ENCODE results near the gene MEGF9. TPM values are rescaled to one million over a fixed set of nuclear protein-coding genes. Genes with fewer than 3 reads are reported as not detected.
"Not testable (repeated sequence)": the region's sequence is repeated elsewhere in the genome, so short reads cannot be mapped to it uniquely, and the experiment has no call there.

MEGF9 gene
- total RNA-seq, 1 experiment from 2014 or later = 12.2 TPM

DNA sequence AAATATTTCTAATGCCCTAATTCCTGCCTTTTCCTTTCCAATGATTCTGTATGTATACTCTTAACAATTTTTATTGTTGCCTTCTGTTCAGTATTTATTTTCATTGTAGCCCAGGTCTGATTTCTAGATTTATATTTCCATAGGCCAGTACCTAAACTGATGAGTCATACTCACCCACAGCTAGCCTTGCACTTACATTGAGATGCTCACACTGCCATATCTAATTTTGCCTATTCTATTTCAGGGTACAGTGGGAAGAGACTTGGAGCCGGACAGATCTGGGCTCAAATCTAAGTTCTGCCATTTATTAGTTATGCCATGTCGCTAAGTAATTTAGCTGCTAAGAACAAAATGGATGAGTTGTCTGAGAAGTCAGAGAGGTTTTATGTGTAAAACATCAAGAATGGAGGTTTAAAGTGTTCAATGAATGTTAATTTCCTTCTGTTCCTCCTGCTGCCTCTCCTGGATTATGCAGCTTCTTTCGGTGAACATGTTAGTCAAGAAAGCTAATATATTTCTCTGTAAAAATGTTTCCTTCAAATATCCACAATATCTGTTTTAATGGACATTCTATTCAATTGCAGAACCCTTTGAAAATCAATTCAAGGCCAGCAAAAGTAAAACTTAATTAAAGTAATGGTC, 72.0 kb downstream of the MEGF9 start:
- Histone ChIP-seq H3K27ac (ENCODE audit: low read depth, low read length, poor library complexity, severe bottlenecking) (no peak overlapping the region), H3K4me1 (ENCODE audit: insufficient read depth, low read length, poor library complexity, severe bottlenecking) (no peaks in the 10 kb centered on the region), H3K27me3 (replicated peaks; ENCODE audit: insufficient read depth, low read depth, low read length, poor library complexity) (no peaks in the 10 kb centered on the region), H3K36me3 (ENCODE audit: insufficient read depth, low read length, poor library complexity, severe bottlenecking) (no peaks in the 10 kb centered on the region), H3K4me3 (ENCODE audit: low read depth, low read length, poor library complexity, severe bottlenecking) (no peak overlapping the region), H3K9me3 (ENCODE audit: low read depth, low read length, poor library complexity, severe bottlenecking) (no peaks in the 10 kb centered on the region)
- DNase-seq (ENCODE audit: low spot score) = peak; percentile 10
- CTCF ChIA-PET = no interaction called here
- POLR2A ChIA-PET (ENCODE audit: low non-redundant PET) = no interaction called here
- BruUV-seq (replicated peaks) = no TSS peak
- intact Hi-C loops (cut with micrococcal nuclease; ENCODE audit: unreplicated experiment) = no loop called here
- TF ChIP-seq EZH2 (IDR thresholded peaks at IDR 0.05; ENCODE audit: borderline replicate concordance, low read depth, low read length, poor library complexity, severe bottlenecking) = no peak
- TF ChIP-seq, protein P1, sequence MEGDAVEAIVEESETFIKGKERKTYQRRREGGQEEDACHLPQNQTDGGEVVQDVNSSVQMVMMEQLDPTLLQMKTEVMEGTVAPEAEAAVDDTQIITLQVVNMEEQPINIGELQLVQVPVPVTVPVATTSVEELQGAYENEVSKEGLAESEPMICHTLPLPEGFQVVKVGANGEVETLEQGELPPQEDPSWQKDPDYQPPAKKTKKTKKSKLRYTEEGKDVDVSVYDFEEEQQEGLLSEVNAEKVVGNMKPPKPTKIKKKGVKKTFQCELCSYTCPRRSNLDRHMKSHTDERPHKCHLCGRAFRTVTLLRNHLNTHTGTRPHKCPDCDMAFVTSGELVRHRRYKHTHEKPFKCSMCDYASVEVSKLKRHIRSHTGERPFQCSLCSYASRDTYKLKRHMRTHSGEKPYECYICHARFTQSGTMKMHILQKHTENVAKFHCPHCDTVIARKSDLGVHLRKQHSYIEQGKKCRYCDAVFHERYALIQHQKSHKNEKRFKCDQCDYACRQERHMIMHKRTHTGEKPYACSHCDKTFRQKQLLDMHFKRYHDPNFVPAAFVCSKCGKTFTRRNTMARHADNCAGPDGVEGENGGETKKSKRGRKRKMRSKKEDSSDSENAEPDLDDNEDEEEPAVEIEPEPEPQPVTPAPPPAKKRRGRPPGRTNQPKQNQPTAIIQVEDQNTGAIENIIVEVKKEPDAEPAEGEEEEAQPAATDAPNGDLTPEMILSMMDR (conservative IDR thresholded peaks at IDR 0.05; ENCODE audit: low read depth, low read length) = no peak

GRCh38 chr9:120640874-120641273, 73.4 kb downstream of the MEGF9 start:
- BruUV-seq (replicated peaks); H3K4me1 ChIP-seq (ENCODE audit: insufficient read depth, low read length, poor library complexity, severe bottlenecking); CTCF ChIA-PET; H3K27ac ChIP-seq (ENCODE audit: low read depth, low read length, poor library complexity, severe bottlenecking); POLR2A ChIA-PET (ENCODE audit: low non-redundant PET); H3K9me3 ChIP-seq (ENCODE audit: low read depth, low read length, poor library complexity, severe bottlenecking); H3K4me3 ChIP-seq (ENCODE audit: low read depth, low read length, poor library complexity, severe bottlenecking); intact Hi-C loops (cut with micrococcal nuclease; ENCODE audit: unreplicated experiment); H3K36me3 ChIP-seq (ENCODE audit: insufficient read depth, low read length, poor library complexity, severe bottlenecking); H3K27me3 ChIP-seq (replicated peaks; ENCODE audit: insufficient read depth, low read depth, low read length, poor library complexity); DNase-seq (ENCODE audit: low spot score): not testable (repeated sequence)

GRCh38 chr9:120640380-120640779, 73.9 kb downstream of the MEGF9 start:
- Histone ChIP-seq H3K27me3 (replicated peaks; ENCODE audit: insufficient read depth, low read depth, low read length, poor library complexity) (no peaks in the 10 kb centered on the region), H3K9me3 (ENCODE audit: low read depth, low read length, poor library complexity, severe bottlenecking) (no peaks in the 10 kb centered on the region), H3K36me3 (ENCODE audit: insufficient read depth, low read length, poor library complexity, severe bottlenecking) (no peaks in the 10 kb centered on the region), H3K27ac (ENCODE audit: low read depth, low read length, poor library complexity, severe bottlenecking) (no peak overlapping the region), H3K4me1 (ENCODE audit: insufficient read depth, low read length, poor library complexity, severe bottlenecking) (no peaks in the 10 kb centered on the region), H3K4me3 (ENCODE audit: low read depth, low read length, poor library complexity, severe bottlenecking) (no peak overlapping the region)
- POLR2A ChIA-PET (ENCODE audit: low non-redundant PET) = no interaction called here
- CTCF ChIA-PET = no interaction called here
- no peak for DNase-seq (ENCODE audit: low spot score)
- BruUV-seq (replicated peaks) = no TSS peak
- no peak for TF ChIP-seq EZH2 (IDR thresholded peaks at IDR 0.05; ENCODE audit: borderline replicate concordance, low read depth, low read length, poor library complexity, severe bottlenecking)
- TF ChIP-seq, protein P1 (conservative IDR thresholded peaks at IDR 0.05; ENCODE audit: low read depth, low read length) = no peak
- intact Hi-C loops (cut with micrococcal nuclease; ENCODE audit: unreplicated experiment) = no loop called here

DNA sequence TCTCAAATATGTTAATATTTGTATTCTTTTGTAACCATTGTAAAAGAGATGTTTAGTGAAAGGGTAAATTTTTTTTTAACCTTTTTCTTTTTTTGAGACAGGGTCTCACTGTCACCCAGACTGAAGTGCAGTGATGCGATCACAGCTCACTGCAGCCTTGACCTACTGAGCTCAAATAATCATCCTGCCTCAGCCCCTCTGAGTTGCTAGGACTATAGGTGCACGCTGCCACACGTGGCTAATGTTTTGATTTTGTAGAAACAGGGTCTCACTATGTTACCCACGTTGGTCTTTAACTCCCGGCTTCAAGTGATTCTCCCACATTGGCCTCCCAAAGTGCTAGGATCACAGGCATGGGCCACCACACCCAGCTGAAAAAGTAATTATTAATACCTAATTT, 76.4 kb downstream of the MEGF9 start:
- Histone ChIP-seq H3K9me3 (ENCODE audit: low read depth, low read length, poor library complexity, severe bottlenecking) (no peaks in the 10 kb centered on the region), H3K4me1 (ENCODE audit: insufficient read depth, low read length, poor library complexity, severe bottlenecking) (no peaks in the 10 kb centered on the region), H3K4me3 (ENCODE audit: low read depth, low read length, poor library complexity, severe bottlenecking) (no peak overlapping the region), H3K27me3 (replicated peaks; ENCODE audit: insufficient read depth, low read depth, low read length, poor library complexity) (no peaks in the 10 kb centered on the region), H3K36me3 (ENCODE audit: insufficient read depth, low read length, poor library complexity, severe bottlenecking) (no peaks in the 10 kb centered on the region), H3K27ac (ENCODE audit: low read depth, low read length, poor library complexity, severe bottlenecking) (no peak overlapping the region)
- ChIA-PET POLR2A (ENCODE audit: low non-redundant PET) (no interaction called here), CTCF (no interaction called here)
- TF ChIP-seq, protein P1 (conservative IDR thresholded peaks at IDR 0.05; ENCODE audit: low read depth, low read length) = no peak
- TF ChIP-seq EZH2 (IDR thresholded peaks at IDR 0.05; ENCODE audit: borderline replicate concordance, low read depth, low read length, poor library complexity, severe bottlenecking) = no peak
- DNase-seq (ENCODE audit: low spot score) = no peak
- intact Hi-C loops (cut with micrococcal nuclease; ENCODE audit: unreplicated experiment) = no loop called here
- no TSS peak for BruUV-seq (replicated peaks)
